Fibroblast of lung (primary cell): ENCODE data around the gene AP1M2. TPM values are rescaled to one million over a fixed set of nuclear protein-coding genes. Genes with fewer than 3 reads are reported as not detected.

Experiments used
- DNase-seq, 2 donors: peaks; one replicate each; pipeline versions ENCODE4 v3.0.0 to v3.0.0-alpha.2; 2010; ENCODE audit warnings: low read depth in 2 of 2
- H2AFZ ChIP-seq: 2 replicates; pipeline ENCODE4 v1.5.1; 2012; ENCODE audit warnings: low read length, control low read depth, inconsistent platforms
- H3K27ac ChIP-seq: 2 replicates; pipeline ENCODE4 v1.5.1; 2011; ENCODE audit warnings: low read length, control low read depth; ENCODE audit not compliant: insufficient read depth
- H3K27me3 ChIP-seq: 2 replicates; pipeline ENCODE4 v1.5.1; 2011; ENCODE audit warnings: mild to moderate bottlenecking, low read length; ENCODE audit not compliant: control insufficient read depth, insufficient read depth
- H3K36me3 ChIP-seq: 2 replicates; pipeline ENCODE4 v1.5.1; 2011; ENCODE audit warnings: low read length; ENCODE audit not compliant: control insufficient read depth, insufficient read depth
- H3K4me1 ChIP-seq: 2 replicates; pipeline ENCODE4 v1.5.1; 2011; ENCODE audit warnings: low read length; ENCODE audit not compliant: control insufficient read depth, insufficient read depth; ENCODE audit errors: extremely low read depth
- H3K4me2 ChIP-seq: 2 replicates; pipeline ENCODE4 v1.5.1; 2011; ENCODE audit warnings: low read length, control low read depth; ENCODE audit not compliant: insufficient read depth; ENCODE audit errors: extremely low read depth
- H3K4me3 ChIP-seq, 4 experiments: fragments of 200-600 bp in 1 of 4; sonication (generic) in 1 of 4; replicated peaks in 1 of 4; 2 replicates each; pipeline ENCODE4 v1.5.1; 2011 to 2016; ENCODE audit warnings: low read length in 4 of 4, low read depth in 3 of 4, mild to moderate bottlenecking in 3 of 4, control low read depth in 2 of 4, inconsistent platforms in 1 of 4, mixed read lengths in 1 of 4; ENCODE audit not compliant: insufficient read depth in 1 of 4; ENCODE audit errors: control extremely low read depth in 1 of 4
- H3K79me2 ChIP-seq: 2 replicates; pipeline ENCODE4 v1.5.1; 2012; ENCODE audit warnings: mild to moderate bottlenecking, low read length, inconsistent platforms; ENCODE audit not compliant: control insufficient read depth, insufficient read depth
- H3K9ac ChIP-seq: 2 replicates; pipeline ENCODE4 v1.5.1; 2011; ENCODE audit warnings: mild to moderate bottlenecking, low read length, control low read depth; ENCODE audit not compliant: insufficient read depth
- H3K9me3 ChIP-seq: 2 replicates; pipeline ENCODE4 v1.5.1; 2012; ENCODE audit warnings: low read depth, low read length; ENCODE audit not compliant: control insufficient read depth, insufficient read depth
- H4K20me1 ChIP-seq: 2 replicates; pipeline ENCODE4 v1.5.1; 2011; ENCODE audit warnings: low read length; ENCODE audit not compliant: control insufficient read depth, insufficient read depth; ENCODE audit errors: extremely low read depth
- CTCF ChIP-seq, 2 donors: IDR thresholded peaks in 1 of 2; conservative IDR thresholded peaks in 1 of 2; 1 replicate in 1 of 2; 2 replicates in 1 of 2; pipeline ENCODE4 v1.5.1; 2011 to 2012; ENCODE audit warnings: low read length in 2 of 2, control low read depth in 1 of 2, inconsistent platforms in 1 of 2, low read depth in 1 of 2, mild to moderate bottlenecking in 1 of 2
- EZH2 ChIP-seq: IDR thresholded peaks from 2 replicates; pipeline ENCODE4 v1.5.1; 2012; ENCODE audit warnings: low read length, control low read depth, mild to moderate bottlenecking; ENCODE audit errors: missing control alignments
- polyA plus RNA-seq, 2 donors: library from polyadenylated mRNA; depleted of rRNA in 1 of 2; stranded (reverse) in 1 of 2; unstranded in 1 of 2; fragments of >200 nt; gene quantifications; 2 replicates each; pipeline ENCODE4 v1.2.1, GENCODE V29; 2011 to 2012; ENCODE audit warnings: missing spikeins in 1 of 2
- total RNA-seq: library from RNA; depleted of rRNA; stranded (reverse); fragments of >200 nt; gene quantifications from 2 replicates; pipeline ENCODE4 v1.2.1, GENCODE V29; 2014

The AP1M2 gene
- total and polyA plus RNA-seq, 2 donors (not counting 1 experiment from before 2014, with no cell fraction given): 0.16 to 0.17 TPM

GRCh38 chr19:10593820-10594637 is 6.9 kb upstream of the AP1M2 start:
- no peak overlapping the region for H3K4me3 ChIP-seq
- H3K9me3 ChIP-seq: no peaks in the 10 kb centered on the region
- no peaks in the 10 kb centered on the region for H3K36me3 ChIP-seq
- DNase-seq: no peak
- no peak overlapping the region for H2AFZ ChIP-seq
- TF ChIP-seq CTCF (conservative IDR thresholded peaks at IDR 0.05 in 1 of 2, IDR thresholded peaks at IDR 0.05 in 1 of 2; ENCODE audit: low read depth in 1 of 2, low read length in 2 of 2) (no peak), EZH2 (no peak)
- H3K4me1 ChIP-seq: no peaks in the 10 kb centered on the region
- no peak overlapping the region for H3K4me2 ChIP-seq
- H3K27ac ChIP-seq: no peak overlapping the region
- no peaks in the 10 kb centered on the region for H4K20me1 ChIP-seq
- H3K79me2 ChIP-seq: no peaks in the 10 kb centered on the region
- no peak overlapping the region for H3K9ac ChIP-seq
- H3K27me3 ChIP-seq: no peaks in the 10 kb centered on the region

- Histone ChIP-seq H3K4me2 (no peak overlapping the region), H3K9me3 (no peaks in the 10 kb centered on the region), H2AFZ (no peak overlapping the region), H4K20me1 (no peaks in the 10 kb centered on the region), H3K27me3 (no peaks in the 10 kb centered on the region), H3K36me3 (no peaks in the 10 kb centered on the region), H3K27ac (no peak overlapping the region), H3K4me3 (no peak overlapping the region), H3K4me1 (no peaks in the 10 kb centered on the region), H3K79me2 (no peaks in the 10 kb centered on the region), H3K9ac (no peak overlapping the region)
- TF ChIP-seq CTCF (conservative IDR thresholded peaks at IDR 0.05 in 1 of 2, IDR thresholded peaks at IDR 0.05 in 1 of 2; ENCODE audit: low read depth in 1 of 2, low read length in 2 of 2) (no peak), EZH2 (no peak)
- no peak for DNase-seq
Observed at GRCh38 chr19:10593148-10593547, 6.0 kb upstream of the AP1M2 start.

- no peak overlapping the region for H2AFZ ChIP-seq
- no peaks in the 10 kb centered on the region for H4K20me1 ChIP-seq
- no peak overlapping the region for H3K27ac ChIP-seq
- no peak overlapping the region for H3K9ac ChIP-seq
- no peaks in the 10 kb centered on the region for H3K36me3 ChIP-seq
- H3K4me2 ChIP-seq: no peak overlapping the region
- H3K4me1 ChIP-seq: no peaks in the 10 kb centered on the region
- H3K4me3 ChIP-seq: no peak overlapping the region
- no peaks in the 10 kb centered on the region for H3K9me3 ChIP-seq
- TF ChIP-seq EZH2 (no peak), CTCF (conservative IDR thresholded peaks at IDR 0.05 in 1 of 2, IDR thresholded peaks at IDR 0.05 in 1 of 2; ENCODE audit: low read depth in 1 of 2, low read length in 2 of 2) (no peak)
- DNase-seq: no peak
- H3K27me3 ChIP-seq: peaks cover 15% of the 10 kb centered on the region
- no peaks in the 10 kb centered on the region for H3K79me2 ChIP-seq
Observed at GRCh38 chr19:10587839-10588150, 683 bp upstream of the AP1M2 start.
